Adrenal gland (tissue), 5 donors: ENCODE measurements around the gene PLCG2.

Experiments used
- CTCF ChIP-seq, 6 experiments: fragments of 450-650 bp in 4 of 6; fragments of 200-600 bp in 2 of 6; sonication (generic) in 1 of 6; IDR thresholded peaks; 1 replicate in 5 of 6; 2 replicates in 1 of 6; pipeline versions ENCODE4 v1.5.1 to v1.8.0; 2016 to 2021; ENCODE audit warnings: antibody characterized with exemption in 6 of 6, mild to moderate bottlenecking in 2 of 6, moderate library complexity in 1 of 6
- POLR2A ChIP-seq, 2 donors: fragments of 450-650 bp; IDR thresholded peaks; one replicate each; pipeline ENCODE4 v1.6.1; 2017; ENCODE audit warnings: antibody characterized with exemption in 2 of 2, mild to moderate bottlenecking in 2 of 2, moderate library complexity in 1 of 2
- donor health status: DM: no; HTN: no; CAD: no.

GRCh38 chr16:81876273-81876900 is 97.3 kb downstream of the PLCG2 start:
- TF ChIP-seq POLR2A (IDR thresholded peaks at IDR 0.05) (no peak), CTCF (IDR thresholded peaks at IDR 0.05) (no peak)
